H9 (cell line): ENCODE measurements around the gene USP35. TPM values are rescaled to one million over a fixed set of nuclear protein-coding genes. Genes with fewer than 3 reads are reported as not detected.

Source experiments
- DNase-seq: peaks from one replicate; pipeline ENCODE4 v3.0.0-alpha.2; 2017
- H2AFZ ChIP-seq: one replicate; pipeline ENCODE4 v1.6.1; 2013; ENCODE audit warnings: mild to moderate bottlenecking, low read length, control low read depth, moderate library complexity
- H2AK5ac ChIP-seq: 2 replicates; pipeline ENCODE4 v1.6.1; 2013; ENCODE audit warnings: low read length, control low read depth, mixed read lengths; ENCODE audit not compliant: insufficient read length
- H2BK120ac ChIP-seq: one replicate; pipeline ENCODE4 v1.6.1; 2013; ENCODE audit warnings: low read depth, mild to moderate bottlenecking, low read length, control low read depth, inconsistent platforms; ENCODE audit not compliant: poor library complexity, severe bottlenecking
- H2BK12ac ChIP-seq: 2 replicates; pipeline ENCODE4 v1.6.1; 2013; ENCODE audit warnings: low read length, control low read depth, mixed read lengths, low read depth; ENCODE audit not compliant: insufficient read length
- H2BK15ac ChIP-seq: 2 replicates; pipeline ENCODE4 v1.6.1; 2013; ENCODE audit warnings: low read depth, low read length, control low read depth
- H2BK20ac ChIP-seq: one replicate; pipeline ENCODE4 v1.6.1; 2013; ENCODE audit warnings: low read depth, mild to moderate bottlenecking, low read length, control low read depth, inconsistent platforms; ENCODE audit not compliant: poor library complexity, severe bottlenecking
- H2BK5ac ChIP-seq: 2 replicates; pipeline ENCODE4 v1.6.1; 2013; ENCODE audit warnings: low read length, control low read depth, mixed read lengths; ENCODE audit not compliant: insufficient read length
- H3K14ac ChIP-seq: 2 replicates; pipeline ENCODE4 v1.6.1; 2013; ENCODE audit warnings: low read length, control low read depth; ENCODE audit not compliant: insufficient read depth
- H3K18ac ChIP-seq: 2 replicates; pipeline ENCODE4 v1.6.1; 2013; ENCODE audit warnings: low read depth, mild to moderate bottlenecking, mixed read lengths, low read length, control low read depth; ENCODE audit not compliant: insufficient read length
- H3K23ac ChIP-seq: 2 replicates; pipeline ENCODE4 v1.6.1; 2013; ENCODE audit warnings: low read length, control low read depth, mixed read lengths, low read depth; ENCODE audit not compliant: insufficient read length
- H3K23me2 ChIP-seq: 2 replicates; pipeline ENCODE4 v1.6.1; 2013; ENCODE audit warnings: low read depth, mild to moderate bottlenecking, mixed read lengths, low read length, control low read depth; ENCODE audit not compliant: insufficient read length, poor library complexity, severe bottlenecking
- H3K27ac ChIP-seq: 2 replicates; pipeline ENCODE4 v1.5.1; 2013; ENCODE audit warnings: low read length, control low read depth, mixed read lengths, low read depth; ENCODE audit not compliant: insufficient read length
- H3K27me3 ChIP-seq: 2 replicates; pipeline ENCODE4 v1.6.1; 2013; ENCODE audit warnings: low read length, control low read depth, inconsistent platforms; ENCODE audit not compliant: insufficient read depth
- H3K4ac ChIP-seq: 2 replicates; pipeline ENCODE4 v1.6.1; 2013; ENCODE audit warnings: low read depth, mild to moderate bottlenecking, control low read depth, inconsistent platforms, low read length, moderate library complexity
- H3K4me1 ChIP-seq: 2 replicates; pipeline ENCODE4 v1.6.1; 2013; ENCODE audit warnings: low read length, control low read depth, inconsistent platforms; ENCODE audit not compliant: insufficient read depth
- H3K4me2 ChIP-seq: 2 replicates; pipeline ENCODE4 v1.6.1; 2013; ENCODE audit warnings: low read length, control low read depth, mixed read lengths; ENCODE audit not compliant: insufficient read length, insufficient read depth
- H3K56ac ChIP-seq: 2 replicates; pipeline ENCODE4 v1.6.1; 2013; ENCODE audit warnings: low read depth, mild to moderate bottlenecking, mixed read lengths, low read length, control low read depth; ENCODE audit not compliant: insufficient read length
- H3K79me1 ChIP-seq: 2 replicates; pipeline ENCODE4 v1.6.1; 2013; ENCODE audit warnings: low read depth, mild to moderate bottlenecking, moderate library complexity, low read length, control low read depth, inconsistent platforms; ENCODE audit not compliant: insufficient read depth, poor library complexity, severe bottlenecking
- H3K79me2 ChIP-seq: 2 replicates; pipeline ENCODE4 v1.6.1; 2013; ENCODE audit warnings: low read length, control low read depth, inconsistent platforms; ENCODE audit not compliant: insufficient read depth
- H3K9ac ChIP-seq: 2 replicates; pipeline ENCODE4 v1.6.1; 2013; ENCODE audit warnings: low read length, control low read depth, mixed read lengths; ENCODE audit not compliant: insufficient read length; ENCODE audit errors: extremely low read depth
- H3K9me3 ChIP-seq: one replicate; pipeline ENCODE4 v1.6.1; 2013; ENCODE audit warnings: low read depth, low read length, inconsistent platforms; ENCODE audit not compliant: control insufficient read depth
- H3T11ph ChIP-seq: one replicate; pipeline ENCODE4 v1.6.1; 2013; ENCODE audit warnings: mild to moderate bottlenecking, low read length, control low read depth, inconsistent platforms
- H4K20me1 ChIP-seq: one replicate; pipeline ENCODE4 v1.6.1; 2013; ENCODE audit not compliant: control insufficient read depth, insufficient read length, insufficient read depth
- H4K5ac ChIP-seq: 2 replicates; pipeline ENCODE4 v1.6.1; 2013; ENCODE audit warnings: low read depth, mild to moderate bottlenecking, mixed read lengths, low read length, control low read depth; ENCODE audit not compliant: insufficient read length
- H4K8ac ChIP-seq: replicated peaks from 2 replicates; pipeline ENCODE4 v1.6.1; 2013; ENCODE audit warnings: low read length, control low read depth, mixed read lengths, low read depth; ENCODE audit not compliant: insufficient read length
- H4K91ac ChIP-seq: 2 replicates; pipeline ENCODE4 v1.6.1; 2013; ENCODE audit warnings: low read depth, mild to moderate bottlenecking, moderate library complexity, mixed read lengths, low read length, control low read depth; ENCODE audit not compliant: insufficient read length
- H3K27ac Mint-ChIP-seq, 3 experiments: 2 replicates in 2 of 3; 3 replicates in 1 of 3; pipeline ENCODE4 v1.8.0; 2020 to 2021; ENCODE audit warnings: mixed read lengths in 3 of 3, mild to moderate bottlenecking in 1 of 3, moderate library complexity in 1 of 3
- H3K27me3 Mint-ChIP-seq: 2 replicates; pipeline ENCODE4 v1.8.0; 2021; ENCODE audit warnings: low read depth, mild to moderate bottlenecking, moderate library complexity, mixed read lengths
- H3K36me3 Mint-ChIP-seq, 3 experiments: 2 replicates in 2 of 3; 3 replicates in 1 of 3; pipeline ENCODE4 v1.8.0; 2020 to 2021; ENCODE audit warnings: low read depth in 3 of 3, mixed read lengths in 3 of 3; ENCODE audit not compliant: insufficient read depth in 1 of 3
- H3K4me1 Mint-ChIP-seq, 2 experiments: 2 replicates each; pipeline ENCODE4 v1.8.0; 2020; ENCODE audit warnings: mixed read lengths in 2 of 2
- H3K4me3 Mint-ChIP-seq, 2 experiments: 2 replicates in 1 of 2; 3 replicates in 1 of 2; pipeline ENCODE4 v1.8.0; 2020 to 2021; ENCODE audit warnings: mild to moderate bottlenecking in 2 of 2, mixed read lengths in 2 of 2, moderate library complexity in 1 of 2
- H3K9me3 Mint-ChIP-seq, 2 experiments: 2 replicates in 1 of 2; 3 replicates in 1 of 2; pipeline ENCODE4 v1.8.0; 2020; ENCODE audit warnings: mild to moderate bottlenecking in 2 of 2, mixed read lengths in 2 of 2, moderate library complexity in 1 of 2
- WGBS: extraction: QIAGEN DNeasy Blood & Tissue Kit; methylation state at CpG from one replicate; pipeline ENCODE4 v1.1.7; 2013; ENCODE audit warnings: missing lambda C conversion rate, low lambda C conversion rate, mixed read lengths; ENCODE audit not compliant: insufficient read length; ENCODE audit errors: extremely low coverage; 5-methylcytosine and 5-hydroxymethylcytosine counted together
- total RNA-seq: library from RNA; stranded (reverse); gene quantifications from 2 replicates; pipeline ENCODE4 v1.2.1, GENCODE V29; 2021
- TF ChIP-seq, protein P1 (sequence below): fragments of 200-600 bp; sonication (generic); conservative IDR thresholded peaks from 3 replicates; pipeline ENCODE4 v1.8.0; 2021; ENCODE audit warnings: antibody characterized with exemption, mild to moderate bottlenecking

The USP35 gene
- total RNA-seq, 1 experiment from 2014 or later: 6.8 TPM

DNA sequence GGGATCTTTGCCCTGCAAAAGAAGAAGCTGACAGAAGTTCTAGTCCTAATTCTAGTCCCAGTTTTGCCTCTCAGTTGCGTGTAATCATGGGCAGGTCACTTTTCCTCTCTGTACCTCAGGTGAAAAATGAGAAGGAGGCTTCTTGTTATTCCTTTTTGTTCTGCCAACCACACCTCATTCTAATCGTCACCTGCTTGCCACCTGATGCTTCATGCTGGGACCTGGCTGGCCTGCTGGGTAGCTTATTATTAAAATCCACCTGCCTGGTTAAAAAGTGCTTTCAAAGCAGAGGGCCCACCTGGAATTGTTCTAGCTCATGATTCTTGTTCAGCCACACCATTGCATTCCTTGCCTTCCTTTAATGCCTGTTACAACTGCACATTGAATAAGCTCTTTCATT, 40.9 kb upstream of the USP35 start:
- no peaks in the 10 kb centered on the region for H3K79me2 ChIP-seq
- no peak overlapping the region for H2AFZ ChIP-seq
- no peak overlapping the region for H3K14ac ChIP-seq
- H3K4me1 ChIP-seq: no peaks in the 10 kb centered on the region
- H3K4me2 ChIP-seq: no peak overlapping the region
- Mint-ChIP-seq H3K9me3 (no peaks in the 10 kb centered on the region), H3K27me3 (no peaks in the 10 kb centered on the region), H3K4me3 (no peak overlapping the region), H3K36me3 (peaks cover 3 to 19% (median 9%) of the 10 kb centered on the region in 3 experiments; a peak in 5 of 7 replicates), H3K4me1 (peaks cover 8 to 9% of the 10 kb centered on the region in 2 experiments), H3K27ac (peak overlapping the region in 1 of 3 experiments; percentile 10; a peak in 3 of 7 replicates)
- no peaks in the 10 kb centered on the region for H4K20me1 ChIP-seq
- no peak overlapping the region for H2AK5ac ChIP-seq
- no peak overlapping the region for H2BK20ac ChIP-seq
- H2BK120ac ChIP-seq: no peak overlapping the region
- no peak overlapping the region for H2BK5ac ChIP-seq
- H3K23me2 ChIP-seq: no peaks in the 10 kb centered on the region
- H3T11ph ChIP-seq: no peak overlapping the region
- no peak overlapping the region for H3K18ac ChIP-seq
- H4K5ac ChIP-seq: no peak overlapping the region
- no peaks in the 10 kb centered on the region for H3K9me3 ChIP-seq
- H2BK15ac ChIP-seq: no peak overlapping the region
- H3K23ac ChIP-seq: no peak overlapping the region
- no peaks in the 10 kb centered on the region for H3K27me3 ChIP-seq
- no peak overlapping the region for H3K4ac ChIP-seq
- H2BK12ac ChIP-seq: no peak overlapping the region
- H3K27ac ChIP-seq: no peak overlapping the region
- H3K56ac ChIP-seq: no peak overlapping the region
- WGBS: no CpG with 5 or more reads among the region's 2 CpGs
- no peak overlapping the region for H4K8ac ChIP-seq
- no peaks in the 10 kb centered on the region for H3K79me1 ChIP-seq
- TF ChIP-seq, protein P1, sequence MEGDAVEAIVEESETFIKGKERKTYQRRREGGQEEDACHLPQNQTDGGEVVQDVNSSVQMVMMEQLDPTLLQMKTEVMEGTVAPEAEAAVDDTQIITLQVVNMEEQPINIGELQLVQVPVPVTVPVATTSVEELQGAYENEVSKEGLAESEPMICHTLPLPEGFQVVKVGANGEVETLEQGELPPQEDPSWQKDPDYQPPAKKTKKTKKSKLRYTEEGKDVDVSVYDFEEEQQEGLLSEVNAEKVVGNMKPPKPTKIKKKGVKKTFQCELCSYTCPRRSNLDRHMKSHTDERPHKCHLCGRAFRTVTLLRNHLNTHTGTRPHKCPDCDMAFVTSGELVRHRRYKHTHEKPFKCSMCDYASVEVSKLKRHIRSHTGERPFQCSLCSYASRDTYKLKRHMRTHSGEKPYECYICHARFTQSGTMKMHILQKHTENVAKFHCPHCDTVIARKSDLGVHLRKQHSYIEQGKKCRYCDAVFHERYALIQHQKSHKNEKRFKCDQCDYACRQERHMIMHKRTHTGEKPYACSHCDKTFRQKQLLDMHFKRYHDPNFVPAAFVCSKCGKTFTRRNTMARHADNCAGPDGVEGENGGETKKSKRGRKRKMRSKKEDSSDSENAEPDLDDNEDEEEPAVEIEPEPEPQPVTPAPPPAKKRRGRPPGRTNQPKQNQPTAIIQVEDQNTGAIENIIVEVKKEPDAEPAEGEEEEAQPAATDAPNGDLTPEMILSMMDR: no peak
- no peak overlapping the region for H3K9ac ChIP-seq
- no peak for DNase-seq
- H4K91ac ChIP-seq: no peak overlapping the region
